ENCODE measurements around the gene C19orf67. TPM values are rescaled to one million over a fixed set of nuclear protein-coding genes. Genes with fewer than 3 reads are reported as not detected.
A peak's percentile ranks its signal among the peaks of the same experiment; 100 is the strongest.

The C19orf67 gene
- total RNA-seq, 1 donor from 2014 or later: 0.63 TPM

DNA sequence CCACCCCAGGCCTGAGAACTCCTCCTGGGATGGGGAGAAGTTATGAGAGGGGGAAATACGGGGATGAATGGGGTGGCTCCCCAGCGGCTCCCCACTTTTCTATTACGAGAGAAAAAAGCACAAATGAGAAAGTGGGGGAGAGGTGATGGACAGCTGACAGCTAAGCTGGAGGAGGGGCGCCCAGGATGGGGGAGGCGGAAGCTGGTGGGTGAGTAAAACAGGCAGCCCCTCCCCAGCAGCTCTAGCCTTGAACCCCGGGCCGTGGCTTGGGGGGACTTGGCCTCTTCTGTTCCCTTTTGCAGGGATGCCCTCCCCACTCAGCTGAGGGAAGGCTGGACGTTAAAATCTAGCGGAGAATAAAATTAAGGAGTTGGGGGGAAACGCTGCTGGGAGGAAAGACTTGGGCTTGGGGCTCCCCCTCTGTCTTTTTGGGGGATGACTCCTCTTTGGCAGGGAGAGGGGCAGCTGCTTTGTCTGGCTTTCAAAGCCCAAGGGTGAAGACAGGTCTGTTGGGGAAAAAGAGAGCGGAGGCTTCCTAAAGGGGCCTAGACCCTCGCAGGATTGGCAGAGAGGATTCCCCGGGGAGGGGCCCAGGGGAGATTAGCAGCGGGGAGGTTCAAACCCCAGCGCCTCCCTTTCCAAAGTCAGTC is 6.4 kb upstream of the C19orf67 start:
- H3K4me3 ChIP-seq (ENCODE audit: low read depth, low read length): peak overlapping the region; percentile 68
- TF ChIP-seq CTCF (conservative IDR thresholded peaks at IDR 0.05; ENCODE audit: low read depth, low read length): no peak
- no peak for DNase-seq (ENCODE audit: low read depth)

GRCh38 chr19:14091081-14091812 is 5.7 kb upstream of the C19orf67 start:
- no peak for DNase-seq (ENCODE audit: low read depth)
- TF ChIP-seq CTCF (conservative IDR thresholded peaks at IDR 0.05; ENCODE audit: low read depth, low read length): peak; percentile 31

GRCh38 chr19:14090509-14091080 is 5.0 kb upstream of the C19orf67 start, which contains the start of gene SAMD1:
Gene SAMD1, minus strand, starts transcription at chr19:14090751.
- peak; percentile 3 for TF ChIP-seq CTCF (conservative IDR thresholded peaks at IDR 0.05; ENCODE audit: low read depth, low read length)
- peak within 1 kb of the TSS; percentile 68 for H3K4me3 ChIP-seq (ENCODE audit: low read depth, low read length)
- no peak for DNase-seq (ENCODE audit: low read depth)

More at GRCh38 chr19:14091081-14091812, 5.7 kb upstream of the C19orf67 start:
- peak overlapping the region; percentile 68 for H3K4me3 ChIP-seq (ENCODE audit: low read depth, low read length)

DNA sequence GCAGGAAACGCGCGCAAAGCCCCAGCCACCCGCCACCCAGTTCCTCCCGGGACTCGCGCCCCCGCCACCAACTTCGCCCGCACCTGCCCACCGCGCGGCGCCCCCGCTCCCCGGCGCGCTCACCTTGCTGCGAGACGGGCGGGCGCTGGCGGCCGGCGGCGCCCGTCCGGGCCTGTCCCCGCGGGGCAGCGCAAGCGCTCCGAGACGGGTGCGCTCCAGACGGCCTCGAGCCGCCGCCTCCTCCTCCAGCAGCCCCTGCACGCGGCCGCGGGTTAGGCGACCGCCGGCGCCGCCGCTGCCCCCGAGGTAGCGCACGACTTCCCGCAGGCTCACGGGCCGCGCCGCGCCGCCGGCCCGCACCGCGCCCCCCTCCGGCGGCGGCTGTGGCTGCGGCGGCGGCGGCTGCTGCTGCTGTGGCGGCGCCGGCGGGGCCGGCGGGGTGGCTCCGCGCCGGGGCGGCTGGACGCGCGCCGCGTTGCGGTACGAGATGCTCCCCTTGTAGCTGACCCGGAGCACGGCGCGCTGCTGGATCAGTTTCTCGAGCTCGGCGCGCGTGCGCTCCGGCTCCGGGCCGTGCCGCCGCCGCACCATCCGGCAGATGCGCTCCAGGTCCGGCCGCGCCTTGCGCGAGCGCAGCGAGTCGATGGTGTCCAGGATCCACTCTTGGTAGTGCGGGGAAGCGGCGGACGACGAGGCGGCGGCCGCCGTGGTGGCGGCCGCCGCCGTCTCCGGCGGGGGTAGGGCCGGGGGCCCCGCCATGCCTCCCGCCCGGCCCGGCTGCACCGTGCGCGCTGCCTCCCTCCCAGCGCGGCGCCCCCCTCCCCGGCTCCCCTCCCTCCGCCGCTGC is 4.3 kb upstream of the C19orf67 start:
- no peak for DNase-seq (ENCODE audit: low read depth)
- no peak for TF ChIP-seq CTCF (conservative IDR thresholded peaks at IDR 0.05; ENCODE audit: low read depth, low read length)
- peak overlapping the region; percentile 60 for H3K4me3 ChIP-seq (ENCODE audit: low read depth, low read length)

DNA sequence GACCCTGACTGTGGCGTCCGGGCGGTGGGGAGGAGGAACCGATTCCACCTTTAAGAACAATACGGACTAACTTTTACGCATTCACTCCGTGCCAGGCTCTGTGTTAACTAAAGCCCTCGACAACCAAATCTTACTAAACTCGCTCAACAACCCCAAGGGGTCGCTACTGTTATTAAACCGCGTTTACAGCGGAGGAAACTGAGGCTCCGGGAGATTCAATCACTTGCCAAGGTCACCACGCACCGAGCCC is 3.8 kb upstream of the C19orf67 start:
- no peak for DNase-seq (ENCODE audit: low read depth)
- peak overlapping the region; percentile 60 for H3K4me3 ChIP-seq (ENCODE audit: low read depth, low read length)
- peak; percentile 8 for TF ChIP-seq CTCF (conservative IDR thresholded peaks at IDR 0.05; ENCODE audit: low read depth, low read length)

- DNase-seq (ENCODE audit: low read depth): no peak
- H3K4me3 ChIP-seq (ENCODE audit: low read depth, low read length): peak overlapping the region; percentile 60
- TF ChIP-seq CTCF (conservative IDR thresholded peaks at IDR 0.05; ENCODE audit: low read depth, low read length): no peak
Observed at GRCh38 chr19:14088634-14089411, 3.2 kb upstream of the C19orf67 start.
